ENCODE measurements around the gene ITGB8. TPM values are rescaled to one million over a fixed set of nuclear protein-coding genes. Genes with fewer than 3 reads are reported as not detected.

Gene ITGB8
- total and polyA plus RNA-seq, 2 of the 4 experiments (the other 2 are of a cell fraction), result 2.6 to 10.2 TPM

- no peak overlapping the region for H3K56ac ChIP-seq (ENCODE audit: extremely low read depth, insufficient read depth, low read length)
- no peak overlapping the region for H2AK9ac ChIP-seq (replicated peaks; ENCODE audit: low read depth, low read length, poor library complexity)
- TF ChIP-seq MAZ (IDR thresholded peaks at IDR 0.05; ENCODE audit: borderline replicate concordance, low read depth, low read length), result no peak
- no peak overlapping the region for H2BK15ac ChIP-seq (ENCODE audit: low read depth, low read length)
- H3K4me2 ChIP-seq (ENCODE audit: low read depth, low read length), result no peak overlapping the region
- no peaks in the 10 kb centered on the region for H3K9me3 ChIP-seq (ENCODE audit: control insufficient read depth, insufficient read depth, low read length)
- no peaks in the 10 kb centered on the region for H3K79me1 ChIP-seq (ENCODE audit: low read depth in 1 of 2, low read length in 2 of 2)
- H4K5ac ChIP-seq (ENCODE audit: low read depth, low read length), result no peak overlapping the region
- BruUV-seq (replicated peaks), result TSS peak; percentile 39
- no peak overlapping the region for H2BK5ac ChIP-seq (ENCODE audit: low read depth, low read length, poor library complexity, severe bottlenecking)
- intact Hi-C loops (cut with micrococcal nuclease) (no loop called here), in situ Hi-C loops (cut with MboI; ENCODE audit: low sequenced_read_pairs) (no loop called here), dilution Hi-C loops (cut with HindIII; ENCODE audit: low sequenced_read_pairs, unreplicated experiment) (no loop called here)
- H3K36me3 ChIP-seq (ENCODE audit: control insufficient read depth, insufficient read depth, low read length), result peaks cover 7% of the 10 kb centered on the region; the same call in 1 of the 2 replicates
- H3K4me3 ChIP-seq (ENCODE audit: insufficient read depth, low read depth, low read length), result no peak overlapping the region
- no peak overlapping the region for H3K9ac ChIP-seq (ENCODE audit: low read depth, low read length)
- no peaks in the 10 kb centered on the region for H4K20me1 ChIP-seq (ENCODE audit: insufficient read depth, low read length)
- no peak overlapping the region for H2BK20ac ChIP-seq (ENCODE audit: low read depth, low read length)
- no peaks in the 10 kb centered on the region for H3K9me1 ChIP-seq (ENCODE audit: insufficient read depth, low read length)
- no peak for DNase-seq
- H4K8ac ChIP-seq (ENCODE audit: low read depth in 2 of 2, low read length in 2 of 2), result no peak overlapping the region
- no peak overlapping the region for H3K4ac ChIP-seq (ENCODE audit: low read depth, low read length)
- no peak overlapping the region for H2BK120ac ChIP-seq (ENCODE audit: low read depth, low read length)
- H4K91ac ChIP-seq (ENCODE audit: insufficient read depth, low read depth, low read length), result no peak overlapping the region
- no peak overlapping the region for H2AK5ac ChIP-seq (ENCODE audit: low read depth, low read length)
- no peak overlapping the region for H3K18ac ChIP-seq (ENCODE audit: low read depth, low read length)
- H2AFZ ChIP-seq (replicated peaks; ENCODE audit: low read length, poor library complexity), result no peak overlapping the region
- no CpG with 5 or more reads among the region's 1 CpG for WGBS, 2 experiments (ENCODE audit: extremely low coverage in 2 of 2, insufficient read length in 1 of 2)
- ChIA-PET POLR2A (ENCODE audit: unreplicated experiment) (no interaction called here), CTCF (no interaction called here)
- no peak overlapping the region for H3K27ac ChIP-seq (ENCODE audit: insufficient read depth, low read length)
- H3K4me1 ChIP-seq (ENCODE audit: control insufficient read depth, insufficient read depth, low read length), result peaks cover 7% of the 10 kb centered on the region; the same call in 1 of the 2 replicates
- no peak overlapping the region for H3K14ac ChIP-seq (replicated peaks; ENCODE audit: low read depth, low read length)
- H3K27me3 ChIP-seq (ENCODE audit: control insufficient read depth, insufficient read depth, low read length), result no peaks in the 10 kb centered on the region
- ATAC-seq (ENCODE audit: low read depth), result no peak
- no peak overlapping the region for H3K23ac ChIP-seq (ENCODE audit: low read depth, low read length)
Observed at GRCh38 chr7:20412032-20412431, 81.3 kb downstream of the ITGB8 start.

Measured in IMR-90 (cell line).